GM12891 (cell line): ENCODE data around the gene RPS6KA2.
"Not testable (repeated sequence)": the region's sequence is repeated elsewhere in the genome, so short reads cannot be mapped to it uniquely, and the experiment has no call there.

Experiments
- DNase-seq: peaks from one replicate; pipeline ENCODE4 v3.0.0; 2011; ENCODE audit warnings: low spot score; ENCODE audit not compliant: insufficient read length
- FAIRE-seq: peaks from 2 replicates; lab custom pipeline; 2011; peaks lifted over from hg19 to GRCh38; lab: Jason Lieb, UNC
- PAX5 ChIP-seq: IDR thresholded peaks from 2 replicates; pipeline ENCODE4 v1.6.1; 2011; ENCODE audit warnings: low read length, moderate library complexity, mild to moderate bottlenecking; ENCODE audit not compliant: insufficient read depth, severe bottlenecking
- POLR2A ChIP-seq: IDR thresholded peaks from 2 replicates; pipeline ENCODE4 v1.6.1; 2011; ENCODE audit warnings: low read depth, low read length, control low read depth
- POLR2AphosphoS5 ChIP-seq: IDR thresholded peaks from 2 replicates; pipeline ENCODE4 v1.6.1; 2011; ENCODE audit warnings: low read depth, low read length, control low read depth
- POU2F2 ChIP-seq: IDR thresholded peaks from 2 replicates; pipeline ENCODE4 v1.6.1; 2011; ENCODE audit warnings: low read depth, mild to moderate bottlenecking, control low read depth, low read length, moderate library complexity
- SPI1 ChIP-seq: IDR thresholded peaks from 2 replicates; pipeline ENCODE4 v1.6.1; 2011; ENCODE audit warnings: low read depth, low read length, control low read depth
- TAF1 ChIP-seq: IDR thresholded peaks from 2 replicates; pipeline ENCODE4 v1.6.1; 2011; ENCODE audit warnings: low read depth, low read length, control low read depth

Gene RPS6KA2

GRCh38 chr6:166387642-166388289, 239.3 kb downstream of the RPS6KA2 start:
- TF ChIP-seq POLR2A (no peak), PAX5 (no peak), POLR2AphosphoS5 (no peak), POU2F2 (no peak), TAF1 (no peak), SPI1 (no peak)
- DNase-seq (no peak), FAIRE-seq (no peak)

DNA sequence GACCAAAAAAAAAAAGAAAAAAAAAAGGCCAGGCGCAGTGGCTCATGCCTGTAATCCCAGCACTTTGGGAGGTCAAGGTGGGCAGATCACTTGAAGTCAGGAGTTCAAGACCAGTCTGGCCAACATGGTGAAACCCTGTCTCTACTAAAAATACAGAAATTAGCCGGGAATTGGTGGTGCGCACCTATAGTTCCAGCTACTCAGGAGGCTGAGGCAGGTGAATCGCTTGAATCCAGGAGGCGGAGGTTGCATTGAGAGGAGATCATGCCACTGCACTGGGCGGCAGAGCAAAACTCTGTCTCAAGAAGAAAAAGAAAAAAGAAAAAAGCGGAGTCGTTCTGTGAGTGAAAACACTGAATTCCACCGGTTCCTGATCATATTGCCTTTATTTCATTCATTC, 240.0 kb downstream of the RPS6KA2 start:
- not testable (repeated sequence) for DNase-seq, FAIRE-seq

- no peak for FAIRE-seq
- no peak for DNase-seq
- TF ChIP-seq POLR2A (no peak), POU2F2 (no peak), SPI1 (no peak), POLR2AphosphoS5 (no peak), PAX5 (no peak), TAF1 (no peak)
Measured at GRCh38 chr6:166386111-166386510, 240.9 kb downstream of the RPS6KA2 start.

GRCh38 chr6:166383802-166384363, 243.2 kb downstream of the RPS6KA2 start:
- FAIRE-seq, DNase-seq: not testable (repeated sequence)

DNA sequence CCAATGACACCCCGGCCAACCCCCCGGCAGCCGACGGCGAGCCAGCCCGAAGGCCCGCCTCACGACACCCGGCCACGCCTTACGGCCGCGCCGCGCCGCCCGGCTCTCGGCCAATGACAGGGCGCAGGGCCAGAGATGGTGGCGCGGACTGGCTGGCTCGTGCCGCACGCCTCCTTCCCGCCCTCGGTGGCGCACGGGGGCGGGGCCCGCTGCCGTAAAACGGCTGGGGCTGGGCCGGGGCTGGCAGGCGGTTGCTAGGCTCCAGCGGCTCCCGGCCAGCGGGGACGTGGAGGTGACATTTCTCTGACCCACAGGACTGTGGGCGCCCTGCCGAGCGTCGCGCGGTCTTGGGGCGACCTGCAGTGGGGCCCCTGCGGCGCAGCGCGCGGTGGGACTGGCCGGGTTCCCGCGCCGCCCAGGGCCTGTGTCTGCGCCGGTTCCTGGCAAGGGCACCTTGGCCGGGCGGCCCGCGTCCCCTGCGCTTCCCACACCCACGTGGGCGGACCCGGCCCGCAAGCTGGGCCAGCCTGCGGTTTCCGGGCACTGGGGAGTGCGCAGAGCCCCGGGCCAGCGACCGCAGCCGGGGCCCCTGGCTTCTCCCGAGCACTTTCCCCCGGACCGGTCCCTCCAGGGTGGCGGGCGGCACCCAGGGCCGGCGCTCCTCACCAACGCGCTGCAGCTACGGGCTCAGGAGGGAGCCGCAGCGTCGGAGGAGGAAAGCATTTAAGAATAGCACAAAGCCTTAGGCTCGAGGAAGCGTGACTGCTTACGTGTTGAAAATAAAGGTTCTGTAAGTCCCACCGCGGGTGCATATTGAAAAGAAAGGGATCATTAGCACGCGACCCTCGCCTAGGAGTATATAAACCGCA, 243.9 kb downstream of the RPS6KA2 start, which contains the start of gene MPC1:
Gene MPC1 (minus strand): TSS at position 8 of the 869 bp plus-strand sequence. CDS start 64 bp downstream, outside the sequence.
- TF ChIP-seq TAF1 (no peak; the same call in none of the 2 replicates), PAX5 (peak; percentile 82), POLR2AphosphoS5 (peak; percentile 23; the same call in 1 of the 2 replicates)
- DNase-seq (peak; percentile 94), FAIRE-seq (peak; percentile 100)

DNA sequence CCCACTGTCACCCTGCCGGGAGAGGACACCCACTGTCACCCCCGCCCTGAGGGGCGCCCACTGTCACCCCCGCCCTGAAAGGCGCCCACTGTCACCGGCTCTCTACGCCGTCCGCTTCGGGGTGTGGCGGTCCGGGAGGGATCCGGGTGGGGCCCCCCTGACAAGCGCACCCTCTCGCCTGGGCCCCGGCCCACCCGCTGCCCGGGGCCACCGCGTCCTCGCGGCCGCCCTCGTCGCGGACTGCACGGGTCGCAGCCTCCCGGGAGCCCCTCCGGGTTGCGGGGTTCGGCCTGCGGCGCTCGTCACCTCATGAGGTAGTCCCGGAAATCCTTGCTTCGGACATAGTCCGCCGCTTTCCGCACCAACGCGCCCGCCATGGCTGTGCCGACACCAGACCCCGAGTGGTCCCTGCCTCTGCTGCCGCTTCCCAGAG, 244.5 kb downstream of the RPS6KA2 start:
- TF ChIP-seq POU2F2 (no peak), POLR2AphosphoS5 (peak; percentile 46; the same call in 1 of the 2 replicates), SPI1 (no peak), TAF1 (peak; percentile 72; the same call in 1 of the 2 replicates), POLR2A (peak; percentile 74; the same call in 1 of the 2 replicates)
- FAIRE-seq (no peak), DNase-seq (no peak)

DNA sequence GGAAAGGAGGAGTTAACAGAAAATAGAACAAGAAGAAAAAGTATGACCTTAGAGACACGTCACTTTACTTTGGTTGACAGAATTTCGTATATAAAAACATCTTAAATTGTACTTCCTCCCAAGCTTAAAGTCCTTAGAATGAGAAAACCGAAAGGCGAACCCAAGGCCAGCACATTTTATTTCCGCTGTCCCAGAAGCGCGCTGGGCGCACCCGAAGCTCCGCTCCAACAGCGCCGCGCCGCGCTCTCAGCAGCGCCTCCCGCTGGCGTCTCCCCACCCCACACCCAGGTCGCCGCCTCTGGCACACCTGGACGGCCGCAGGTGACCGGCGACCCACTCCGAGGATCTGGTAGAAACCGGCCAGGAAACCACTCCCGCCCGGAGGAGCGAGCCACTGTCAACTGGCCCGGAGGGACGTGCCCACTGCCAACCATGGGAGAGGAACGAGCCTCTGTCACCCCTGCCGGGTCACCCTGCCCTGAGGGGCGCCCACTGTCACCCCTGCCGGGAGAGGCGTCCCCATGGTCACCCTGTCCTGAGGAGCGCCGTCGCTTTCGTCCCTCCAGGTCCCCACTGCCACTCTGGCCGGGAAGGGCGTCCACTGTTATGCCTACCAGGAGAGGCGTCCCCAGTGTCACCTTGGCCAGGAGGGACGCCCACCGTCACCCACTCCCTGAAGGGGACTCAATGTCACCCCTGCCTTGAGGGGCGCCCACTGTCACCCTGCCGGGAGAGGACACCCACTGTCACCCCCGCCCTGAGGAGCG, 245.1 kb downstream of the RPS6KA2 start:
- DNase-seq: peak; percentile 48
- peak; percentile 80 for FAIRE-seq
- peak; percentile 58; the same call in 1 of the 2 replicates for TF ChIP-seq TAF1
- TF ChIP-seq POLR2AphosphoS5: no peak
- TF ChIP-seq POU2F2: no peak
- 0 out of 2 replicates have a peak, but pooled peaks have one; percentile 1 for TF ChIP-seq POLR2A

DNA sequence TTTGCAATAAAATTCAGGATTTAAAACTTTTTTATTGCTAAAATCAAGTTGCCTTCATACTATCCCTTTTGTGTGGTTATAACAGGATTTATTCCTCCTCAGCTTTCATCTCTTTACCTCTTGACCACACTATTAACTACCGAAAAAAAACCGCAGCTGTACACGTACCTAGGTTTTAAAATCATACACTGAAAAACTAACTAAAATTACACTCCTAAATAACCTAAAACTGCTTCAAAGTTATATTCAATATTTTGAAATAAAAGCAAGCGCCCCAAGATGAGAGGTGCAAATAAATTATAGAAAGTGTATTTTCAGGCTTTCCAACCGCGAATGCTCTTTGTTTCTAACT, 245.7 kb downstream of the RPS6KA2 start:
- TF ChIP-seq POLR2A (no peak), POLR2AphosphoS5 (no peak), TAF1 (no peak), SPI1 (no peak), PAX5 (no peak), POU2F2 (no peak)
- FAIRE-seq: no peak
- no peak for DNase-seq

- no peak for TF ChIP-seq POLR2AphosphoS5
- TF ChIP-seq TAF1: no peak
- no peak for TF ChIP-seq POU2F2
- TF ChIP-seq POLR2A: no peak
- TF ChIP-seq PAX5: no peak
- TF ChIP-seq SPI1: no peak
- DNase-seq (no peak), FAIRE-seq (no peak)
Measured at GRCh38 chr6:166379800-166380199, 247.3 kb downstream of the RPS6KA2 start.
